ENCODE measurements around the gene PHACTR3.

The PHACTR3 gene

GRCh38 chr20:59777331-59777725 lies 173.0 kb downstream of the PHACTR3 start:
- no peak for DNase-seq (ENCODE audit: low spot score)
- TF ChIP-seq CTCF (IDR thresholded peaks at IDR 0.05; ENCODE audit: extremely low read depth, insufficient read depth, missing control alignments): no peak
- in situ Hi-C loops (cut with MboI; ENCODE audit: low pct_unique_long_range_greater_than_20kb, low sequenced_read_pairs, unreplicated experiment): no loop called here

GRCh38 chr20:59777814-59778575 lies 173.7 kb downstream of the PHACTR3 start:
- no peak for TF ChIP-seq CTCF (IDR thresholded peaks at IDR 0.05; ENCODE audit: extremely low read depth, insufficient read depth, missing control alignments)
- in situ Hi-C loops (cut with MboI; ENCODE audit: low pct_unique_long_range_greater_than_20kb, low sequenced_read_pairs, unreplicated experiment): no loop called here
- DNase-seq (ENCODE audit: low spot score): no peak

- no peak for TF ChIP-seq CTCF (IDR thresholded peaks at IDR 0.05; ENCODE audit: extremely low read depth, insufficient read depth, missing control alignments)
- in situ Hi-C loops (cut with MboI; ENCODE audit: low pct_unique_long_range_greater_than_20kb, low sequenced_read_pairs, unreplicated experiment): no loop called here
- DNase-seq (ENCODE audit: low spot score): no peak
Measured at GRCh38 chr20:59778615-59779200, 174.4 kb downstream of the PHACTR3 start.

GRCh38 chr20:59779656-59780380 lies 175.5 kb downstream of the PHACTR3 start:
- in situ Hi-C loops (cut with MboI; ENCODE audit: low pct_unique_long_range_greater_than_20kb, low sequenced_read_pairs, unreplicated experiment): no loop called here
- TF ChIP-seq CTCF (IDR thresholded peaks at IDR 0.05; ENCODE audit: extremely low read depth, insufficient read depth, missing control alignments): no peak
- no peak for DNase-seq (ENCODE audit: low spot score)

- TF ChIP-seq CTCF (IDR thresholded peaks at IDR 0.05; ENCODE audit: extremely low read depth, insufficient read depth, missing control alignments): no peak
- in situ Hi-C loops (cut with MboI; ENCODE audit: low pct_unique_long_range_greater_than_20kb, low sequenced_read_pairs, unreplicated experiment): no loop called here
- no peak for DNase-seq (ENCODE audit: low spot score)
Measured at GRCh38 chr20:59780494-59781185, 176.3 kb downstream of the PHACTR3 start.

- no peak for TF ChIP-seq CTCF (IDR thresholded peaks at IDR 0.05; ENCODE audit: extremely low read depth, insufficient read depth, missing control alignments)
- in situ Hi-C loops (cut with MboI; ENCODE audit: low pct_unique_long_range_greater_than_20kb, low sequenced_read_pairs, unreplicated experiment): no loop called here
- no peak for DNase-seq (ENCODE audit: low spot score)
Measured at GRCh38 chr20:59781226-59781625, 176.9 kb downstream of the PHACTR3 start.

Measured in GM13977 (cell line).